HG02870 (cell line): ENCODE results near the gene NEUROG1.

Experiments used
- ATAC-seq: cut with Tn5 transposase; IDR thresholded peaks from one replicate; pipeline ENCODE4 v1.9.1; 2021; ENCODE audit warnings: mild to moderate bottlenecking, moderate library complexity; ENCODE audit not compliant: unreplicated experiment

Gene NEUROG1, protein sequence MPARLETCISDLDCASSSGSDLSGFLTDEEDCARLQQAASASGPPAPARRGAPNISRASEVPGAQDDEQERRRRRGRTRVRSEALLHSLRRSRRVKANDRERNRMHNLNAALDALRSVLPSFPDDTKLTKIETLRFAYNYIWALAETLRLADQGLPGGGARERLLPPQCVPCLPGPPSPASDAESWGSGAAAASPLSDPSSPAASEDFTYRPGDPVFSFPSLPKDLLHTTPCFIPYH

DNA sequence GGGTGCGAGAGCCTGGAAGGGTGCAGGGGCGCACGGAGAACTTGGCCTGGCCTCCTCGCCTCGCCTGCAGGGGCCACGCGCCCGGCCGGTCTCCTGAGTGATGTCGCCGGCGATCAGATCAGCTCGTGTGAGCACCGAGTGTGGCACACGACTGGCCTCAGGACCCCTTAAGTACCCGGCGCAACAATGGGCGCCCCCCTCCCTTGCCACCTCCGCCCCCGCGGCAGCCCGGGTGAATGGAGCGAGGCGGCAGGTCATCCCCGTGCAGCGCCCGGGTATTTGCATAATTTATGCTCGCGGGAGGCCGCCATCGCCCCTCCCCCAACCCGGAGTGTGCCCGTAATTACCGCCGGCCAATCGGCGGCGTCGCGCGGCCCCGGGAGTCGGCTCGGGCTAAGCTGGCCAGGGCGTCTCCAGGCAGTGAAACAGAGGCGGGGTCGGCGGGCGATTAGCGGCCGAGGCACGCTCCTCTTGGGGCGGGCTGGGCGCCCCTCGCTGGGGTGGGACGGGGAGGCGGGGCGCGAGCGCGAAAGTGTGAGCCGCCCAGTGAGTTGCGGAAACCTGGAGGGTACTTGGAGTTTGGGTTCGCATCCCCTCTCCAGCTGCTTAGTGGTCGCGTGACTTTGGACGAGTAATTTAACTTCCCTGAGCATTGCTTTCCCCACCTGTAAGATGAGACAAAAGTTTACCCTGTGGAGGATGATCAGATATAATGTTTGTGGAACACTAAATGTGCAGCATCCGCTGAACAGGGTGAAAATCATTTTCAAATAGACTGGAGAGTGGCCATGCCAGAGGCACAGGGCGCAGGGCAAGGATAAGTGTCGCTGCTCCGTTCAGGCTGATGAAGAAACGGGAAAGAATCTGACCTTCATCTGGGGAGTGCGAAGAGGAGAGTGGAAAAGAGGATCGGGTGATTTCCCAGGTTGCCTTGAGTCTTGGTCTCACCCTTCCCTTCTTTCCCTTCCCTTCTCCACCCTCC, at the start of gene NEUROG1:
NEUROG1 (minus strand) TSS at position 145 of the 982 bp plus-strand sequence. CDS start 274 bp downstream, outside the sequence.
- no peak for ATAC-seq

GRCh38 chr5:135584918-135585317, 49.2 kb upstream of the NEUROG1 start:
- no peak for ATAC-seq

- no peak for ATAC-seq
Measured at GRCh38 chr5:135584276-135584675, 48.5 kb upstream of the NEUROG1 start.

DNA sequence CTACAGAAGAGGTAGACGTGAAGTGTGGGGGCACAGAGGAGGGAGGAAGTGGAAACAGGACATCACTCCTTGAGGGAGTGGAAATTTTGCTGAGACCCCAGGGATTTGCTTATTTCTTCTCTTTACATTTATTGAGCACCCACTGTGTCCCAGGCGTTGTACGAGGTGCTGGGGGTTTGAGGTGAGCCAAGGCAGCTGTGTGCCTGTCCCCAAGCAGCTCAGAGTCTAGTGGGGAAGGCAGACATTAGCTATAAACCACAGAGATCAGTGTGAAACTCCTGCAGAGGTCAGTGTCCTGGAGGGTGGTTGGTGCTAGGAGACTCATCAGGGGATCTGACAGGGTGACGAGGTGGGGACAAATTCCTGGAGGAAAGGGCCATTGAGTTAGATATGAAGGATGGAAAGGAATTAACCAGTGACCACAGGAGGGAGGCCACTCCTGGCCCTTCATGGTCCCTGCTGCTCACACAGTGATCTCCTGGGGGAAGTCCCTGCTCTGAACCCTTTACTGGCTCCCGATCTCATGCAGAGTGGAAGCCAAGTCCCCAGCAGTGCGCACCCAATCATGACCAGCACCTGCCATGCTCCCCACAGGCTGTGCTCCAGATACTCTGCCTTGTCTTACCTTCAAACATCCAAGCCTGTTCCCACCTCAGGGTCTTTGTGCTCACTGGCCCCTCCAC, 46.5 kb upstream of the NEUROG1 start:
- ATAC-seq: no peak

DNA sequence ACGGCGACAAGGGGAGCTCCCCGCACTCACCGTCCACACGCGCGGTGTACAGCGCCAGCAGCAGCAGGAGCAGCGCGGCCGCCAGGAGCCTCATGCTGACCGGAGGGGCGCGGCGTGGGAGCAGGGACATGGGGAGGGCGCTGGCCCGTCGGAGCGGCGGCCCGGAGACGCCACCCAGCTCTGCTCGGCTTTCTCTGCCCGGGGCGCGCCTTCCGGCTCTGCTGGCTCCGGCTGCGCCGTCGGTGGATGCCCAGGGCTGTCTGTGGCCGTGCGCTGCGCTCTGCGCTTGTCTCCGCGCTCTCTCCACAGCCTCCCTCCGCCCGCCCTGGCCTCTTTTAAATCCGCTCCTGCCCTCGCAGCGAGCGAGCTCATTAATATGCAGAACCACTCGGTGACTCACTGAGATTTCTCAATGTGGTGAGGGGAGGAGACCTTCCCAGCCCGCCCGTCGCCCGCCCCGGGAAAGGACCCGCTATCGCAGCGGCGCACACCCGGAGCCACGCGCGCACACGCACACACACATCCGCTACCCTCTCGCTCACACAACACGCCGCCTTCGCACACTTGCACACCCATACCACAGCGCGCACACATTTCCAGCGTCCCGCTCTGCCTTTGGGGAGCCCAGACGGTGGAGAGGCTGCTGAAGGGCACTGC, 43.0 kb upstream of the NEUROG1 start, which contains the start of gene CXCL14:
CXCL14 (minus strand) TSS at position 307 of the 657 bp plus-strand sequence; CDS start at position 94, 213 bp downstream.
- ATAC-seq: no peak

- ATAC-seq: no peak
Measured at GRCh38 chr5:135578305-135578684, 42.5 kb upstream of the NEUROG1 start.

DNA sequence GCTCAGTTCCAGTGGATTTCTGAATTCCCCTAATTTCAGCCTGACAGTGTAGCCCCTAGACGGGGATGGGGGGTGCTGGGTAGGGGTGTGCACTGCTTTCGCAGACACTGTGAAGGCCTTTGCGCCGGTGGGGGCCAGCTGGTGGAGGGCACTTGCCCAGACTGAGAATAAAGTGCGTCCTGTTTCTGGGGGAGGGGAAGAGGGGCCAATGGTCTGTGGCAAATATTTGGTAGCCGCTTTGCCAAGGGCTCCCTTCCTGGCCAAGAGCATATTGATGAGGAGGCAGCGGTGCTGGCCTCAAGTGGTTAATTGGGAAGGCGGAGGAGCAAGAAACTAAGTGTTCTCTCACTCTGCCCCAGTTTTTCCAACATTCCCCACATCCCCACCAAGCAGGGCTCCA, 41.7 kb upstream of the NEUROG1 start:
- no peak for ATAC-seq

DNA sequence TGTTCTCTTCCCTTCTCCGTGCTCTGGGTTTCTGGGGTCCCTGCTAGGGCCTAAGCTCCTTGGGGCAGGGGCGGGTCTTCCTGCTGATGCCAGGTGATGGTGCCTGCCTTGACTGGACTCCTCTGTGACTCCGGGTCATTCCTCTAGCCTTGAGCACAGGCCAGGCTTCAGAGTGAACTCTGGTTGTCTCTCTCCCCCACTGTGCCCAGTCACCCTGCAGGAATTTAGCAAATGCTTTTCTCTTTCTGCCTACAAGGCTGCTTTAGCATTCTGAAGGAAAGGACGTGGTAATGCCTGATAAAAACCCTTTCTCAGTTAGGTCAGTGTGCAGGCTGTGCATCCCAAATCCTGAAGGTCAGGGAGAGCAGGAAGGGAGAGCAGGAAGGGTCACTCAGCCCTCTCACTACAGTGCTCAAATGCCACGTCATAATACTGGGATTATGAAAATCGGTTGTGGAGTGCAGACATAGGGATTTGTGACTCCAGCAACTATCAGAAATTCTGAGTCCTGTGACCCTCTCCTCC, 40.4 kb upstream of the NEUROG1 start:
- ATAC-seq: no peak

DNA sequence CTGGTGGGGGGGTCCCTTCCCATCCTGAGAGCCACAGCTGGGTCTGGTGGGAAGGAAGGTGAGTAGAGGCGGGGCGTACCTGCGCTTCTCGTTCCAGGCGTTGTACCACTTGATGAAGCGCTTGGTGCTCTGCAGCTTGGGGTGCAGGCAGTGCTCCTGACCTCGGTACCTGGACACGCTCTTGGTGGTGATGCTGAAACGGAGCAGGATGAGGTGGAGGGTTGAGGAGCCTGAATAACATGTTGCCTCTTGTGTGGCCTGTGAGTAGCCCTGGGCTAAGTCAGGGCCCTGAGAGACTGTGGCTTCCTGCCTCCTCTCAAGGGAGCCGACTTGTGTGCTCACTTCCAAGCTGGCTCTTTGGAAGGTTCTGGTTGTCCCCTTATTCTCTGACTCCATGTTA, 38.7 kb upstream of the NEUROG1 start:
- no peak for ATAC-seq

DNA sequence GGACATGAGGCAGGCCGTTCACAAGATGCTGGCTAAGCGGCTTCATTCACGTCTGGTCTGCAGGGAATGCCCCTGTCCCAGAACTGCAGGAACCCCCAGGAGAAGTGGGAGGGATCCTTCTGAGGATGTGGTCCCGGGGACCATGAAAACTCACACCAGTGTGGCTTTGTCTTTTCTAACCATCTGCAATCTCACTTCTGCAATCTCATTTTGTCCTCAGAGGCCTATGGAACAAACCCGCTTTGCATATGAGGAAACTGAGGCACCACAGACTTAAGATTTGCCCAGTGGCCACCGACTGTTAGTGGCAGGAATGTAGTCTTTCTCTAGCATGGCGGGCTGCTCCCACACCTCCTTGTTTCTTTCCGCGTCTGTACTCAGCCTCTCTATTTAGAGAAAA, 36.1 kb upstream of the NEUROG1 start:
- no peak for ATAC-seq

DNA sequence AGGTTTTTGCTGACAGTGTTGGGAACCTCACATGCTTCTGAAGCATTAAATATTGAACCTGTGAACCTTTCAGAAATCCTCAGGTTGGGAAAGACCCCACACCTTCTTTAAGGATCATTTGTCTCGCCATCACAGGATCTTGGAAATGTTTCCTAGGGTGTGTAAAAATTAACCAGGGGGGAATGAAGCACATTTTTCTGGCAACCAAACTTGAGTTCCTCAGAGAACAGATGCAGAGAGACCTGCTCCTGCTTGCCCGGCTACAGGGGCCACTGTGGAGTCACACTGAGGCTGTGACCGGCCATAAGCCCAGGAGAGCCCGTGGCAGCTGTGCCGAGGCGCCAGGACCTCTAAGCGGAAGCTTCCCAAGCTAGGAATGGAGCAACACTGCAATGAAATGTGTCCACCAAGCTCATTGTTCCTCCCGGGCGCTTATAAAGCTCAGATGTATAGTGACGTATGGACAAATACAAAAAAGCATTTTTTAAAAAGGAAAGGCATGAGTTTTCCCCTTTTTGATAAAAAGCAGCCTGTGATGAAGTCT, 35.4 kb upstream of the NEUROG1 start:
- ATAC-seq: no peak

GRCh38 chr5:135570453-135570764, 34.6 kb upstream of the NEUROG1 start:
- ATAC-seq: no peak

- ATAC-seq: no peak
Measured at GRCh38 chr5:135569755-135570452, 34.1 kb upstream of the NEUROG1 start.

DNA sequence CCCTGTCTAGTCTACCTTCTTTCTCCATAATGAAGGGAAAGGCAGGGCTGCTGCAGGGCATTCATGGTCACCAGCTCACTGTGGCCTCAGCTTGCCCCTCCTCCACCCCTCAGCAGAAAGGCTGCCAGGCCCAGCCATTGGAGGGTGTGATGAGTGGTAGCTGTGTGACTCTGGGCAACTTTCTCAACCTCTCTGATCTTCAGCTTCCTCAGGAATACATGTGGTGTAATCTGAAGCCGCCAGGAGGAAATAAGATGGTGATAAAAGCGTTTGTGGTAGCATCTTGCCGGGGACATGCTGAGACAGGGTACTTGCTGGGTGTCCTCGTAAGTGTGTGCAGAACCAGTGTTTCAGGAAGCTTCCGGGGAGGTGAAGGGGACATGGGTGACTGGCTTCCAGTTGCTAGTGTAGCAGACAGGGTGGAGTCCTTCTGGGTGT, 33.2 kb upstream of the NEUROG1 start:
- ATAC-seq: no peak

DNA sequence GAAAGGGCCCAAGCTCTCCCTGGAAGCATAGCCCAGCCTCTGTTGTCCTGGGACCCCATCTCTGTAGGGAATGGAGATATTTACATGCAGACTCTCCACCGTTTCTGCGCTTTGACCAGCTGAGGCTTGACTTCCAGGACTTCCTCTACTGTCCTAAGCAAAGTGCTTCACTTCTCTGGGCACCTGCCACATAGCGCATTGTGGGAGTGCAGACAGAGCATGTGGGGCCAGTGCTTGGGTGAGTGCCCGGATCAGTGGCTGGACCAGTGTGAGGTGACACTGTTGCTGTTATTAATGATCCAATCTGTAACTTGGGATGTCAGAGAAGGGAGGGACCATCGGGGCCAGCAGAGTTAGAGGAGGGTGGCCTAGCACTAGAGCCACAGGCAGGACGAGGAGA, 32.5 kb upstream of the NEUROG1 start:
- ATAC-seq: no peak

DNA sequence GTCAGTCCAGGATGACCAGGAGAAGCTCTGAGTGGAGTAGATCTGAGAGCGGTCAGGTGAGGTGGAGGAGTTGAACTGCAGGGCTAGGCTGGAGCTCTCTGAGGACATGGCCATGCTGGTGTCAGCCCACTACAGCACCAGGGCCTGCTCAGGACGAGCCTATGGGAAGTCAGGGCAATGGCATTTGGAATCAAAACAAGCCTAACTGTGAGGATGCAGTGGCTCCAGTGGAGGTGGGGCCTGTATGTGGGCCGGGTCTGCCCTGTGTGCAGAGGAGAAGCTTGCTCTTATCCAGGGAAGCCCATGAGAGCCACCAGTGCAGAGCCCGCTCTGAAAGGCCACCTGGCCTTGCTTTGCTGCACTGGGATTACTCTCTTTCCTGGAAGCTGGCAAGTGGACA, 31.9 kb upstream of the NEUROG1 start:
- no peak for ATAC-seq

- ATAC-seq: no peak
Measured at GRCh38 chr5:135566422-135567400, 30.9 kb upstream of the NEUROG1 start.

DNA sequence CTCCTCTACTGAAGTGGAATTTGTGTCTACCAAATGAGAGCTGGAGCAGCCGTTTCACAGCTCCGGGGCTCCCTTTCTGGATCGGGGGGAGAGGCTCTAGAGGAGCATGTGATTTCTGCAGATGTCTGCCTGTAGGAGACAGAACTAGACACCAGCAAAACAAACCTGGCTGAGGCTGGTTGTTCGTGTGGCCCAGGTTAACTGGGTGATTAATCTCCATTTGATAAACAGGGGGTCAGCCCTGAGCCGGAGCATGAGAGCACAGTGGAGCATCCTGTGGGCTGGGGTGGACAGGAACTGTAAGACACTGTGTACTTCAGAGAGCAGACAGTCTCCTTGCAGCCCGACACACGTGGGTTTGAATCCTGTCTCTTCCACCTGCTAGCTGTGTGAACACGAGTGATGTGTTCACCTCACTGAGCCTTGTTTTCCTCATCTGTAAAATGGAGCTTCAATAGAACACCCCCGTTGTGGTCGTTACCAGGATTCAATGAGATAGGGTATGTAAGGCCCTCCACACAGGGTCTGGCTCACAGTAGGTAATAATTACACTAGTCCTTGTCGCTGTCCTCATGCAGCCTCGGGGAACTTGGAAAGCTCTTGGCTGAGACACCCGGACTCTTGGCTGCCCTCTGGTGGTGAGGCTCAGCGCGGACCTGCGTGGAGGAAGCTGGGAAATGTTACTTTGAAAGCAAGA, 30.1 kb upstream of the NEUROG1 start:
- ATAC-seq: no peak
